Measurements from ENCODE around the gene IQGAP2.
"Not testable (repeated sequence)": the region's sequence is repeated elsewhere in the genome, so short reads cannot be mapped to it uniquely, and the experiment has no call there.

The IQGAP2 gene

DNA sequence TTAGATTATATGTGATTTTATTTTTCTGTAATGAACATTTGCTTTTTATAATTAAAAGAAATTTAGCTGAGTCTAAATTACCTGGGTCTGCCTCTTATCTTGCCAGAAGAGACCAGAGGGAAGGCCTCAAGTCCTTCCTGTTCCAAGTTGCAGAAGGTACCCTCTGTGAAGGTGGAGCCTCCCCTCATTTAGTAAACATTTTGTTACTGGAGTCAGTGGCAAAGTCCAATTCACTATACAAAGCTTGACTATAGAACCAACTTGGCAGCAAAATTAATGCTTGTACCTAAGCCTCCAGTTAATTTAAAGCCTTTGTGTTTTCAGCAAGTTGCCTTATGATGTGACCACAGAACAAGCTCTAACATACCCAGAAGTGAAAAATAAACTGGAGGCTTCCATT lies 270.0 kb downstream of the IQGAP2 start:
- no peak for DNase-seq

DNA sequence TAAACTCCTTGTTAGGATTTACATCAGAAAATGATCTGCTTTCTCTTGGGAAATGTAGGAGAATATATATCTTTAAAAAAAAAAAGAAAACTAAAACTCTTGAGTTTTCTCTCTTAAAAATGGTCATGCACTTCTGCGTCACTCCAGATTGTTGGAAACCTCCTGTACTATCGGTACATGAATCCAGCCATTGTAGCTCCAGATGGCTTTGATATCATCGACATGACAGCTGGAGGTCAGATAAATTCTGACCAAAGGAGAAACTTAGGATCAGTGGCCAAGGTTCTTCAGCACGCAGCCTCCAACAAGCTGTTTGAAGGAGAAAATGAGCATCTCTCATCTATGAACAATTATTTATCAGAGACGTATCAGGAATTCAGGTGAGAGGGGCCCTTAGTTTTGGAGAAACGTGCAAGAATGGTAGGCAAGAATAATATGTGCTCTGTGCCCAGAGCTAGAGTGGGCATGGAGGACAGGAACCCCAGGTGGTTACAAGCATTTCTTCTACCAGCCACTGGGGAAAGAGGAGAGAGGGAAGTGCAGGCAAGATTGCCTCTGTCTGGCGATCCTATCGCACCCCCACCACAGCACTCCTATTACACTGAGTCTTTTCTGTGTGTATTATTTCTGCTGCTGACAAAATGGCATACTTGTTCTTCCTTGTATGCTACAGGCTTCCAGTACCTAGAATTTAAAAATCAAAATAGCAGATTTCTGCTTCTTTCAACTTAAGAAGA lies 271.4 kb downstream of the IQGAP2 start:
- no peak for DNase-seq

DNA sequence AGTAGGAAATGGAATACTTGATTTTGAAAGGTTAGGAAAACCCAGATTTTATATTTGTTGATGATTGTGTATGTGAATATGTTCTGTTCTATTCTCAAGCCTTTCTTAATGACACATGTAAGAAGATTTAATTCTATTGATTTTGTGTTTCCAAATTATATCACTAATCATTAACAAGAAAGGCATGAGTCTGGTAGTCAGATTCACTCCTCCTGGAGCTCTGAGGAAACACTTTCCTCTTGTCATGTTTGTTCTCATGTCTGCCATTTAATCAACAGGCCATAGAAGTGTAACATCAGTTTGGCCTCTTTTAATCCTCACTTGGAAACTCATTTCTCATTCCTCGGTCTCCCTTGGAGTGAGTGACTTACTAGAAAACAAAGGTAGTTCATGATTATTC lies 272.3 kb downstream of the IQGAP2 start:
- DNase-seq = no peak

DNA sequence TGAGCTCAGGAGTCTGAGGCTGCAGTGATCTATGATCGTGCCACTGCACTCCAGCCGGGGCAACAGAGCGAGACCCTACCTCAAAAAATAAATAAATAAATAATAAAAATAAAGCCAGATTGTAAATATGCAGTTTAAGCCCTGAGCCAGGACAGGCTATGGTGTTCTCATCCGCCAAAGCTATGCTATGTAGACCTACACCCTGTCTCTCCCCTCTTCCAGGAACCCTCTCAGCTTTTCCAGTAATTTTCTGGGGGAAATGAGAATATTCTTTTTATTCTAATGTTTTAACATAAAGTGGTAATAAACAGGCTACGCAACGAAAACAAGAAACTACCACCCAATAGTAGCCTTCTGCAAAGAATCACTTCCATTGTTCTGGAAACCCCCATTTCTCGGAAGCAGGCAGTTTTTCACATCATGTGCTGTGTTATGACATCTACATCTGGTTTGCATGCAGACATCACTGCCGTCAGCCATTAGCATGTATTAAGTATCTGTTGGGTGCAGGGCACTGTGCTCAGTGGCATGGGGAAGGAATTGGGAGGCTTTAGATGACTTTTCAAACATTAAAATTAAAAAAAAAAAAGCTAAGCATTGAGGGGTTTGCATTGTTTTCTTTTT lies 274.9 kb downstream of the IQGAP2 start:
- DNase-seq = no peak

DNA sequence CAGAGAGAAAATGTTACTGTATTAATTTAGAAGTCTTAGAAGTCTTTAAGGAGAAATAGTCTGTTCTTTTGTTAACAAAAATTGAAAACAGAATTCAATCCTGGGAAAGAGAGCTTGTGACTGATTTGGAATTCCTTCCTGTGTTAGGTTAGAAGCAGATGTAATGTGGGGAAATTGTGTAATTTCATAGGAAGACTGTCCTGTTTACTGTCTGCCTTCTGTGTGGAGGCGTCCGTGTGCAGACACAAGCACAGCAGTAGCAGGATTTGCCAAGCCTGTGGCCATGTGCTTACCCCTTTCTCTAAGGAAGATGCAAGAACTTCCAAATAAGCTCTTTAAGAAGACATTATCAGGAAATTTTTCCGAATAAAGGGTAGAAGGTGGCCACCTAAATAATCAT lies 276.1 kb downstream of the IQGAP2 start:
- DNase-seq = no peak

DNA sequence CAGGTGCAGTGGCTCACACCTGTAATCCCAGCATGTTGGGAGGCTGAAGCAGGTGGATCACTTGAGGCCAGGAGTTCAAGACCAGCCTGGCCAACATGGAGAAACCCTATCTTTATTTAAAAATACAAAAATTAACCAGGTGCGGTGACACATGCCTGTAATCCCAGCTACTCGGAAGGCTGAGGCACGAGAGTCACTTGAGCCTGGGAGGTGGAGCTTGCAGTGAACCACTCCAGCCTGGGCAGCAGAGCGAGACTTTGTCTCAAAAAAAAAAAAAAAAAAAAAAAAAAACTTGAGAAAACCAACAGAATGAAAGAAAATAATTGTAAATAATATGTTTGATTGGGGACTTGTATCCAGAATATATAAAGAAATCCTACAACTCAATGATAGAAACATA lies 277.7 kb downstream of the IQGAP2 start:
- DNase-seq = not testable (repeated sequence)

DNA sequence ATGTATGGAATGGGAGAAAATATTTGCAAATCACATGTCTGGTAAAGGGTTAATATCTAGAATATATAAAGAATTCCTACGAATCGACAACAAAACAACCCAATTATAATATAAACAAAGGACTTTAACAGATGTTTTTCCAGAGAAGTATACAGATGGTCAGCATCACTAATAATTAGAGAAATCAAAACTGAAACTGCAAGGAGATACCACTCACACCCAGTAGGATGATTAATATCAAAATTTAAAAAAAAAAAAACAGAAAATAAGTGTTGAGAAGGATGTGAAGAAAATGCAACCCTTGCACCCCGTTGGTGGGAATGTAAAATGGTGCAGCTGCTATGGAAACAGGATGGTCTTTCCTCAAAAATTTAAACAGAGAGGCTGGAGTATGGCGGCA lies 278.2 kb downstream of the IQGAP2 start:
- no peak for DNase-seq

DNA sequence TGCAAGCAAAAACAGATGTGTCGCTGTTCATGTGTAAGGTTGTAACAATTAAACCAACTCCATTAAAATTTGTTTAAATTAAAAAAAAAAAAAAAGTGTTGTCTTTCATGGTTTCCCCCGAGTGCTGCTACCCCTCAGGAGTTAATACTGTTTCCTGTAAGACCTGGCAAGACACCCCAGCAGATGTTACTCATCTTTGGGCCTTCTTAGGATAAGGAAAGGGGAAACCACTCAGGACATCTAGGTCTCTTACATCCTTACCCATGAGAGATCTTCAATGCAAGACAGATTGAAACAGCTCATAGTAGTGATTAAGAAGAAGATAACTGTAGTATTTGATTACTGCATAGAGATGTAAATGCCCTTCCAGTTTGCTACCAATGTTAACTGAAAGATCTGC lies 279.3 kb downstream of the IQGAP2 start:
- no peak for DNase-seq

DNA sequence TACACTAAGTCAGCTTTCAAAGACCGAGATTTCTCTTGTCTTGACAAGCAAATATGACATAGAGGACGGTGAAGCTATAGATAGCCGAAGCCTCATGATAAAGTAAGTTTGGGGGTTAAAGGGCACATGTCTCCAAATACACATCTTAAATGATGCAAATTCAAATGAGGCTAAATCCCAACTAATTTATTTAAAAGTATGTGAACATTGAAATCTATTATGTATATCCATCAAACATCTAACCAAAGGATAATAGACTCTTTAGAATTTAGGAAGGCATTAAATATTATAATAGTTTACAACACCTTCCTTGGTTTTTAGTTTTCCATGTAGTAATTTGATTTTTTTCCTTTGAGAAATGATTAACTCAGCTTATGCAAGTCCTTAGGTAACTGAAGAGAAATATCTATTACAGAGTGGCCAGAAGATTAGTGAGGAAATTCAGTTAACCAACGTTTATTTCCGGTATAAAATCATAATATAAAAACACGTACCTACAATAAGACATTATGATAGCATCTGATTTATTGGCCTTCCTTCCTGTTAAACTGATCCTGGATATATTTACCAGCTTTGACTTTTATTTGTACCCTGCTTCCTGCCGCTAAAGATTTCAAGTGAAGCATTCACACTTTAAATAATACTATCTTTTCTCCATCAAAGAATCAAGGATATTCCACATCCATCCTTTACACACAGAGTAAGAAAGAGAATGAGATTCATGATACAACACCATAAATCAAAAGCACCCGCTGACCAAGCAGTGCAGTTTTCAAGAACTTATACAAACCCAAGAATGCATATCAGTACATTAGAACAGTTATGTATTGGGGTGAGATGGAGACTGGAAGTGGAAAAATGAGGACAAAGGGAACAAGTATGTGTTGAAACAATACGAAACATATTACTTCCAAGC lies 281.0 kb downstream of the IQGAP2 start:
- no peak for DNase-seq

DNA sequence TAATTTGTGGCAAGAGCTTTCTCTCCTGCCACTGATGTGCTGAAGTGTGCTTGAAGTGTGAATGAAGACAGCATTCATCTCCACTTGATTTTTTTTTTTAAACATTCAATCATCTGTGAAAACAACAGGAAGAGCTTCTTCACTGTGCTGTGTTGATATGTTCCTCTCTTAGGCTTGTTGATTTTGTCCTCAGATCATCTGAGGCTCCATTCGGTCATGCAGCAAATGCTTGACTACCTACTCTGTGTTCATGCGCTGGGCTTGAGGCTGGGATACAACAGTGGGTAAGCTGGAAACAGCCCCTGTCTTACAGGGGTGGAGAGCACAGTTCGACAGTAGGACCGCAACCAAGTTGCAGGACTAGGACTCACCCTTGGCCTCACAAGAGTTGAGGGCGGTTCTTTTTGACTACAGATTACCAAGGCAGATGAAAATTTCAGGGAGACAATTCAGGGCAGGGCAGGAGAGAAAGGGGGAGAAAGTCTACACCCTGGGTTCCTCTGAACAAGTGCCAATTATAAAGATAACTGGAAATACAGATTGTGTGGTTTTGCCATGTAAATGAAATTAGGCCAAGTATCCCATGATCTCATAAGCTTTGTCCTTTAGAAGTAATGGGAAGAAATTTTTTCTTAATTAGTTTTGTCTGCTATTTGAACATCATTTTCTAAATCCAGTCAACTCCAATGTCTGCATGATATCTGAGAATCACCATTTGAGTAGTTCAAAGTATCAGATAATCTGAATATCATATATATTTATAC lies 281.9 kb downstream of the IQGAP2 start:
- no peak for DNase-seq

DNA sequence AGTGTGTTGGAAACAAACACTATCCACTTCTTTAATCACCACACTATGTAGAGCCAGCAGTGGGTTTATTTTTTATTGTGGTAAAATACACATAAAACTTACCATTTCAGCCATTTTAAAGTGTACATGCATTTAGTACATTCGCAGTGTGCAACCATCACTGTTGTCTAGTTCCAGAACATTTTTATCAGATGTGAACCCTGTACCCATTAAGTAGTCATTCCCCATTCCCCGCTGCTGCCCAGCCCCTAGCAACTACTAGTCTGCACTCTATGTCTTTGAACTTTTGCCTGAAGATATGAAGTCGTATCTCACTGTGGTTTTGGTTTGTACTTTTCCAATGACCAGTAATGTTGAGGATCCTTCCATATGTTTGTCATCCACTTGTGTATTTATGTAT lies 282.6 kb downstream of the IQGAP2 start:
- no peak for DNase-seq

DNA sequence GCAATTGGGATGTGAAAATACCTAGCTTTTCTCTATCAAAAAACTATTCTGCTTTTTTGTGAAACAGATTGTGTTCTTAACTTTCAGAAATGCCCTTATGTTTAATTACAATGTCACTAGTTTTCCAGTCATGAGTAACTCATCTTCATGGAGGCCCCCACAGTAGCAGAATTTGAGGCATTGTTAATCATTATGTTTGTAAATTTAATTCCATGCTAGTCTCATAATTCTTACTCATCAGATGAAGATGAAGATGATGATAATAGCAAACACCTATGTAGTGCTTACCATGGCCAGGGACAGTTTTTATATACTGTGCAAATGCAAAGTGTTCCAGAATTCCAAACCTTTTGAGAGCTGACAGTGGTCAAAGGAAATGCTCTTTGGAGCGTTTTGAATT lies 285.1 kb downstream of the IQGAP2 start:
- no peak for DNase-seq

DNA sequence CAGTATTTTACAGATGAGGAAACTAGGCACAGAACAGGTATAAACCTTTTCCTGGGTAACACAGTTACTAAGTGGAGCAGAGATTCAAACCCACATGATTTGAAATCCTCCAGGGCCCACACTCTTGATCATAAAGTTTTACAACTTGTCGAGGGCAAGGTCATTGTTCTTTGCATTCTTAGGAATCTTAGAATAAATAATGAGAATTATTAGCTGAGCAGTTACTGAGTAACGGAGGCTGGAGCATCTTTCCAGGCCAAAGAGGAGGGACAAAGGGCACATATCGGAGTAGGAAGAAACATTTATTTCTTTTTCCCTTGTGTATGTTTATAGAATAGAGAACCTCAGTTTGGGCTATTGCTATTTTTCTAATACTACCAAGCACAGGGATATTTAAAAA lies 285.8 kb downstream of the IQGAP2 start:
- DNase-seq = no peak

DNA sequence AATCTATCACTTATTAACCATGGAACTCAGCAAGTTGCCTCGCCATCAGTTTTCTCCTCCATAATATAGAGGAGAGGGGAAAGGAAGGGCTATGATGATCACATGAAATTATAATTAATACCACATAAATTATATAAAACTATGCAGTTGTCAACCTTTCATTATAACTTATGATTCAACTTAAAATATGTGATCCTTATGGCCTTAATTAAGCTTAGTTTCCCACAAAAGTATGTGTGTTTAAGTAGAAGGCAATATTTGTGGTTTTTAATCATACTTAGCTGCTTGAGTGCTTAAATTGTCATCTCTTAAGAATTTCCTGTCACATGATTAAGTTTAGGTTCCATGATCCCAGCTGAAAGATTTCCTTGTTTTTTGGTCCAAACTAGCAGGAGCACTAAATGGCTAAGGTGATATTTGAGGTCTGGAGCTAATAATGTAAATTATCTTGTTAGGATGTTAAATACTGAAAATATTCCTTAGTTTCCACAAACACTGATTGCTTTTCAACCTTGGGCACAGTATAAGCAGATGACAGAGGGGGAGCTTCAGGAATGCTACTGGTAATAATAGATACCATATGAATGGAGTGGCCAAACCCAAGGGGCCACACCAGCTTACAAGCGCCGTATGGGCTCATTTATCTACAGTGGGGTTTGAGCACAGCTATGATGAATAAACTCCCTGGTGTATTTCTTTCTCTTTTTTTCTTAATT lies 286.4 kb downstream of the IQGAP2 start:
- DNase-seq = no peak

DNA sequence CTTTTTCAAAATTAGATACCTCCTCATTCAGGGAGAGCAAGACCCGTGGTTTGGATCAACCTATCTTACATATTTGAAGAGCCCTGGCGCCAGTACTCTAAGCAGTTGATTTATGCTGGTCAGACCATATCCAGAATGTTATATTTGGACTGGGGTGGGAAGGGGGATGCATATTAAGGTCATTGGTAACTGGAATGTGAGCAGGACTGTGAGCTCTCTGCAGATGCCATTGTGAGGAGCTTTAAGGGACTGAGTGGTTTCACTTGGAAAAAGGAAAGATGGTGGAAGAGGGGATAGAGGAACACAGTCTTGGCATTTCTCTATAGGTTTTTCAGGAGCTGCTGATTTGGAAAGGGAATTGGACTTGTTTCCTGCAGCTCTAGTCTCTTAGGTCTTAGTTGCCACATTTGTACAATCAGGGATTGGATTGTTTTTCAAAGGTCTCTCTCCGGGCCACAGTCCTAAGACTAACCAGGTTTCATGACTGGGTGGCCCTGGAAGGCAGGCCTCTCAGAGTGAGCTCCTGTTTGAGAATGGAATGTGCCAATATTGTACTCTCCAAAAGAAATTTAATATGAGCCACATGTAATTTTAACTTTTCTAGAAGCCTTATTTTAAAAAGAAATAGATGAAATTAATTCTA lies 287.1 kb downstream of the IQGAP2 start:
- no peak for DNase-seq

DNA sequence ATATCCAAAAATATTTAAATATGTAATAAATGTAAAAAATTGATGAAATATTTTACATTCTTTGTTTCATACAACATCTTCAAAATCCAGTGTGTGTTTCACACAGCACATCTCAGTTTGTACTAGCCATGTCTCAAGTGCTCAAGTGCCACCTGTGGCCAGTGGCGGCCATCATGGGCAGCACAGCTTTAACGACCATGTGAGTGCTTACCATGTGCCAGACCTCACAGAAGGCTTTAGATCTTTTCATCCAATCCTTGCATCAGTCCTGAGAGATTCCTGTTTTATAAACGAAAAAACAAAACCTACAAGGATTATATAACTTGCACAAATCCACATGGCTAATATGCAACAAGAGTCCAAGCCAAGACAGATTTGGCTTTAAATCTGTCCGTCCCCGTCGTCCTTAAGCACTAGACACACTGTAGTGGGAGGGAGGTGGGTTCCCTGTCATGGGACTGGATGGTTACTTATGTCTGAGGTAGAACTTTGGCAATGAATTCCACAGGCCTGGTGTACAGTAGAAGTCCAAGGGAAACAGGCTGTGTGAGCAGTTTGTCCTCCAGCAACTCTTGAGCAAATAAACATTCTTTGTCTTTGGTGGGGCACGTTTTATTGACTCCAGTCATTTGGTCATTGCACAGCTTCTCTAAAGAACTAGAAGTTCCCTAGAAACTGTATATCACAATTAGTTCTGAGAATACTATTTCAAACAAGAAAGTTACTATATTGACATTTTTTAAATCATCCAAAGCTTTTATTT lies 287.8 kb downstream of the IQGAP2 start:
- no peak for DNase-seq

DNA sequence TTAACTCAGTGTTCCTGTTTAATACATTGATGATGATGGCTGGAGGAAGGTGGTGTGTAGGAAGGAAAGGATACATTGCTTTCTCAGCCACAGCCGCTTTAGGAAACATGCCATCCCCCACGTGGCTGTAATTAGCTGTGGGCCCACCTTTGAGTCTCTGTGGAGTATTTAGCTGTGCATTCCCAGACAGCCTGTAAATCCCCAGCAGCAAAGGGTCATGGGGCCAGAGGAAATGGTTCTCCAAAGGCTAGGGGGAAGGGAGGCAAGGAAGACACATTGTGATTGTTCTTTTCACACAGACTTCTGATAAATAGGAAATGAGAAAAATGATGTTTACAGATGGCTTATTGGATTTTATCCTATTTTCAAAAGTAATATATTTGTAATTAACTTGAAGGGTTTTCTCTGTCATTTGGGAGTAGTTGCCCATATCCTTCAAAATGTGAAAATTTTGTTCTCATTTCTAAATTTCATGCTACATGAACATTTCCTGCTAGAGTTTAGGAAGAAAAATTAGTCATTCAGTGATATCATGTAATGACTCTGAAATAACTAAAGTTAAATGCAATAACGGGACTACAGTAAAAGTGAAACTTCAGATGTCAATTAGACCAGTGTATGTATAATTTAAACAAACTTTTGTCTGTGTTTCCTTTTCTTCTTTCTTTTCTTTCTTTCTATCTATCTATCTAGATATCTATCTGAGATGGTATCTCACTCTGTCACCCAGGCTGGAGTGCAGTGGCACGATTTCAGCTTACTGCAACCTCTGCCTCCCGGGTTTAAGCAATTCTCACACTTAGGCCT lies 288.6 kb downstream of the IQGAP2 start:
- no peak for DNase-seq

DNA sequence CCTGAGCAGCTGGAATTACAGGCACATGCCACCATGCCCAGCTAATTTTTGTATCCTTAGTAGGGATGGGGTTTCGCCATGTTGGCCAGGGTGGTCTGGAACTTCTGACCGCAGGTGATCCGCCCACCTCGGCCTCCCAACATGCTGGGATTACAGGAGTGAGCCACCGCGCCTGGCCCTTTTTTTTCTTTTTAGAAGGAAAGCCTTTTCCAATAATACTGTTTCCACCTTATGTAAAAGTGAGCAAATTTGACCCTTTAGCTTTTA lies 289.1 kb downstream of the IQGAP2 start:
- DNase-seq = no peak

DNA sequence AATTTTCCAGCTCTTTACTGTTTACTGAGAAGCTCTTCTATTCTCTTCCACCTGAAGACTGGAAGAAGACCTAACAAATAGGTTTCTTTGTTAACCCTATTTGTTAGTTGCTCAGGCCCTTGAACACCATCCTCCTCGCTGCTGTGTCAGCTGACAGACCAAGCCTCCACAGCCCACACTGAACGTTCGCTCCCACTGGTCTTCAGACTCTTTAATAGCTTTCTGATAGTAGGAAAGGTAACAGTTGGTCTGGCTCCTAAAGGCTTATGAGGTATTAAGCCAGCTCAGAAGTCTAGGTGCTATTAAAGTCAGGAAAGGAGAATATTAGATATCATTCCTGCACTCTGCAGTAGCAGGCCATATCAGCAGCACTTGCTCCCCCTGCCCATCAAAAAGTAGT lies 289.6 kb downstream of the IQGAP2 start:
- no peak for DNase-seq

DNA sequence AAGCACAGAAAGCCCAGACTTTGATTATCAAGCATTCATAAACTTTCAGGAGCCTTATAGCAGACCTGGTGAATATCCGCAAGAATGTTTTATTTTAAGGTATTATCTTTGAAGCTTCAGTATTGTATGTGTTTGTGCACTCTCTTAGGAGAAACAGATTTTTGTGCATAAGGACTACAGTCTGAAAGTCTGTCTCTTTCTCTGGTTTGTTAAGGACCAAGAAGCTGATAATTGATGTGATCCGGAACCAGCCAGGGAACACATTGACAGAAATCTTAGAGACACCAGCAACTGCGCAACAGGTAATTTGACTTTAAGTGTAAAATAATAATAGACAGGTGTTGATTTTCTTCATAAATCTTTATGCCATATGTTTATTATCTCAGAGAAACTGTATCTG lies 290.1 kb downstream of the IQGAP2 start:
- DNase-seq = no peak

DNA sequence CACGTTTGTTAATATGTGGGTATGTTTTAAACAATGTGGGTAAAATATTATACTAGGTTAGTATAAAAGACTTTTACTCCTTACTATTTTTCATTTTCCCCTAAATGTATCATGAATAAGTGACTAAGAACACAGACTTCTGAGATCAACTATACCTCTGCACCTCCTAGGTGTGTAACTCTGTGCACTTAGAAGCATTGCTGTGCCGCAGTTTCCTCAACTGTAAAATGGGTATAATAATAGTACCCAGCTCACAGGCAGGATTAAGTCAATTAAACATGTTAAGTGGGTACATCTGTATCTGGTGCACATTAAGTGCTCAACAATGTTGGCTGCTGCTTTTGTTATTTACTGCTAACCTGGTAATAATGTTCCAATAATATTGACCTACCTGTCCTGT lies 291.2 kb downstream of the IQGAP2 start:
- DNase-seq = no peak

Data from activated T-cell treated with anti-CD3 and anti-CD28 coated beads for 4 hours (primary cell).